Measurements from ENCODE around the gene STK35. TPM values are rescaled to one million over a fixed set of nuclear protein-coding genes. Genes with fewer than 3 reads are reported as not detected.
"Not testable (repeated sequence)": the region's sequence is repeated elsewhere in the genome, so short reads cannot be mapped to it uniquely, and the experiment has no call there.

STK35 gene
- total RNA-seq, 1 donor from 2014 or later: 20.7 TPM

GRCh38 chr20:2173186-2173585 is 71.6 kb downstream of the STK35 start:
- Mint-ChIP-seq H3K4me1 (ENCODE audit: low read depth) (peaks cover 5% of the 10 kb centered on the region), H3K27ac (no peak overlapping the region), H3K27me3 (ENCODE audit: insufficient read depth) (peaks cover 5% of the 10 kb centered on the region), H3K4me3 (no peak overlapping the region), H3K36me3 (ENCODE audit: low read depth) (no peaks in the 10 kb centered on the region), H3K9me3 (no peaks in the 10 kb centered on the region)
- DNase-seq (ENCODE audit: low spot score): no peak
- intact Hi-C loops (cut with micrococcal nuclease): loop anchor here (2.0 kb wide), 1 partner anchor 70 kb away; no protein-coding TSS in a partner anchor

- H3K4me1 Mint-ChIP-seq (ENCODE audit: low read depth): peaks cover 5% of the 10 kb centered on the region
- no peaks in the 10 kb centered on the region for H3K36me3 Mint-ChIP-seq (ENCODE audit: low read depth)
- DNase-seq (ENCODE audit: low spot score): no peak
- no peak overlapping the region for H3K27ac Mint-ChIP-seq
- H3K9me3 Mint-ChIP-seq: no peaks in the 10 kb centered on the region
- peaks cover 5% of the 10 kb centered on the region for H3K27me3 Mint-ChIP-seq (ENCODE audit: insufficient read depth)
- intact Hi-C loops (cut with micrococcal nuclease): no loop called here
- H3K4me3 Mint-ChIP-seq: no peak overlapping the region
These were observed 72.4 kb downstream of the STK35 start for GRCh38 chr20:2174067-2174466.

GRCh38 chr20:2176946-2177345 is 75.3 kb downstream of the STK35 start:
- no peak for DNase-seq (ENCODE audit: low spot score)
- H3K4me3 Mint-ChIP-seq: no peak overlapping the region
- intact Hi-C loops (cut with micrococcal nuclease): no loop called here
- no peaks in the 10 kb centered on the region for H3K36me3 Mint-ChIP-seq (ENCODE audit: low read depth)
- peaks cover 4% of the 10 kb centered on the region for H3K27me3 Mint-ChIP-seq (ENCODE audit: insufficient read depth)
- no peak overlapping the region for H3K27ac Mint-ChIP-seq
- H3K4me1 Mint-ChIP-seq (ENCODE audit: low read depth): peaks cover 5% of the 10 kb centered on the region
- H3K9me3 Mint-ChIP-seq: no peaks in the 10 kb centered on the region

- Mint-ChIP-seq H3K27ac (no peak overlapping the region), H3K4me1 (ENCODE audit: low read depth) (no peaks in the 10 kb centered on the region), H3K36me3 (ENCODE audit: low read depth) (no peaks in the 10 kb centered on the region), H3K4me3 (no peak overlapping the region), H3K9me3 (no peaks in the 10 kb centered on the region), H3K27me3 (ENCODE audit: insufficient read depth) (peaks cover 2% of the 10 kb centered on the region)
- intact Hi-C loops (cut with micrococcal nuclease): no loop called here
- DNase-seq (ENCODE audit: low spot score): no peak
These were observed 76.9 kb downstream of the STK35 start for GRCh38 chr20:2178318-2179232.

- no peak for DNase-seq (ENCODE audit: low spot score)
- Mint-ChIP-seq H3K4me1 (ENCODE audit: low read depth) (no peaks in the 10 kb centered on the region), H3K27ac (no peak overlapping the region), H3K36me3 (ENCODE audit: low read depth) (no peaks in the 10 kb centered on the region), H3K27me3 (ENCODE audit: insufficient read depth) (peaks cover 4% of the 10 kb centered on the region), H3K4me3 (no peak overlapping the region), H3K9me3 (no peaks in the 10 kb centered on the region)
- intact Hi-C loops (cut with micrococcal nuclease): no loop called here
These were observed 77.6 kb downstream of the STK35 start for GRCh38 chr20:2179233-2179580.

- Mint-ChIP-seq H3K27ac (no peak overlapping the region), H3K4me1 (ENCODE audit: low read depth) (no peaks in the 10 kb centered on the region), H3K4me3 (no peak overlapping the region), H3K36me3 (ENCODE audit: low read depth) (no peaks in the 10 kb centered on the region), H3K27me3 (ENCODE audit: insufficient read depth) (peaks cover 4% of the 10 kb centered on the region), H3K9me3 (no peaks in the 10 kb centered on the region)
- DNase-seq (ENCODE audit: low spot score): no peak
- intact Hi-C loops (cut with micrococcal nuclease): no loop called here
These were observed 78.3 kb downstream of the STK35 start for GRCh38 chr20:2179949-2180348.

- H3K9me3 Mint-ChIP-seq: peaks cover 4% of the 10 kb centered on the region
- peaks cover 16% of the 10 kb centered on the region for H3K27me3 Mint-ChIP-seq (ENCODE audit: insufficient read depth)
- no peak overlapping the region for H3K27ac Mint-ChIP-seq
- H3K36me3 Mint-ChIP-seq (ENCODE audit: low read depth): no peaks in the 10 kb centered on the region
- no peak overlapping the region for H3K4me3 Mint-ChIP-seq
- DNase-seq (ENCODE audit: low spot score): no peak
- no peaks in the 10 kb centered on the region for H3K4me1 Mint-ChIP-seq (ENCODE audit: low read depth)
- intact Hi-C loops (cut with micrococcal nuclease): no loop called here
These were observed 81.8 kb downstream of the STK35 start for GRCh38 chr20:2183381-2183780.

- H3K9me3 Mint-ChIP-seq; H3K36me3 Mint-ChIP-seq (ENCODE audit: low read depth): not testable (repeated sequence)
These were observed 83.3 kb downstream of the STK35 start for GRCh38 chr20:2184933-2185332.

GRCh38 chr20:2195614-2196013 is 94.0 kb downstream of the STK35 start:
- Mint-ChIP-seq H3K4me1 (ENCODE audit: low read depth) (no peaks in the 10 kb centered on the region), H3K9me3 (no peaks in the 10 kb centered on the region), H3K36me3 (ENCODE audit: low read depth) (no peaks in the 10 kb centered on the region), H3K4me3 (no peak overlapping the region), H3K27ac (no peak overlapping the region), H3K27me3 (ENCODE audit: insufficient read depth) (peaks cover 5% of the 10 kb centered on the region)
- intact Hi-C loops (cut with micrococcal nuclease): no loop called here
- DNase-seq (ENCODE audit: low spot score): no peak

More at GRCh38 chr20:2184933-2185332, 83.3 kb downstream of the STK35 start:
- H3K27ac Mint-ChIP-seq; H3K4me3 Mint-ChIP-seq; DNase-seq (ENCODE audit: low spot score); H3K4me1 Mint-ChIP-seq (ENCODE audit: low read depth); intact Hi-C loops (cut with micrococcal nuclease): not testable (repeated sequence)
- peaks cover 22% of the 10 kb centered on the region for H3K27me3 Mint-ChIP-seq (ENCODE audit: insufficient read depth)

GRCh38 chr20:2197166-2197565 is 95.5 kb downstream of the STK35 start:
- Mint-ChIP-seq H3K36me3 (ENCODE audit: low read depth) (no peaks in the 10 kb centered on the region), H3K27ac (no peak overlapping the region), H3K4me3 (no peak overlapping the region), H3K27me3 (ENCODE audit: insufficient read depth) (peaks cover 7% of the 10 kb centered on the region), H3K4me1 (ENCODE audit: low read depth) (no peaks in the 10 kb centered on the region), H3K9me3 (no peaks in the 10 kb centered on the region)
- DNase-seq (ENCODE audit: low spot score): no peak
- intact Hi-C loops (cut with micrococcal nuclease): no loop called here

Other genes with a start within 250 kb of the STK35 start
- gene SIRPA, start 206.4 kb upstream of the STK35 start, total RNA-seq: not detected in 2 replicates
- gene PDYN, start 107.8 kb upstream of the STK35 start, total RNA-seq: not detected in 2 replicates
- not detected in 2 replicates for gene TGM3, start 194.2 kb downstream of the STK35 start, total RNA-seq

Measured in activated T-helper 1 cell treated with anti-CD3 and anti-CD28 coated beads, Interleukin-12 subunit alpha, Interleukin-12 subunit beta, Interleukin-2, Interleukin-4 antibody, amounts not matched to agents 30 ng/mL and 10 ng/mL and 1 ng/mL, durations not matched to agents 14 hours and 24 hours and 36 hours (primary cell).